Tibial nerve (tissue), 4 donors: ENCODE data around the gene NPS. TPM values are rescaled to one million over a fixed set of nuclear protein-coding genes. Genes with fewer than 3 reads are reported as not detected.

ENCODE experiments used
- DNase-seq, 2 donors: peaks; one replicate each; pipeline ENCODE4 v3.0.0-alpha.2; 2019; ENCODE audit warnings: low spot score in 2 of 2
- H3K27ac ChIP-seq, 4 donors: fragments of 200-600 bp; sonication (generic) in 3 of 4; one replicate each; pipeline ENCODE4 v1.5.1; 2017 to 2019; ENCODE audit warnings: mild to moderate bottlenecking in 1 of 4
- H3K27me3 ChIP-seq, 2 donors: fragments of 200-600 bp; sonication (generic) in 1 of 2; one replicate each; pipeline versions ENCODE4 v1.5.1 to v1.6.0; 2017 to 2019
- H3K36me3 ChIP-seq, 3 donors: fragments of 200-600 bp; sonication (generic); one replicate each; pipeline ENCODE4 v1.5.1; 2018 to 2019
- H3K4me1 ChIP-seq, 4 donors: fragments of 200-600 bp; sonication (generic) in 3 of 4; one replicate each; pipeline ENCODE4 v1.5.1; 2017 to 2019
- H3K4me3 ChIP-seq, 4 donors: fragments of 200-600 bp; sonication (generic) in 3 of 4; one replicate each; pipeline ENCODE4 v1.5.1; 2017 to 2019; ENCODE audit warnings: mild to moderate bottlenecking in 1 of 4, moderate library complexity in 1 of 4
- H3K9me3 ChIP-seq, 4 donors: fragments of 200-600 bp; sonication (generic) in 3 of 4; one replicate each; pipeline ENCODE4 v1.5.1; 2017 to 2019
- CTCF ChIP-seq, 5 experiments: fragments of 200-600 bp in 3 of 5; fragments of 450-650 bp in 2 of 5; sonication (generic) in 3 of 5; IDR thresholded peaks; one replicate each; pipeline ENCODE4 v1.5.1; 2016 to 2019; ENCODE audit warnings: antibody characterized with exemption in 5 of 5, mild to moderate bottlenecking in 3 of 5, moderate library complexity in 2 of 5
- EP300 ChIP-seq, 2 donors: sonication (generic); formaldehyde crosslinking; IDR thresholded peaks; one replicate each; pipeline ENCODE4 v1.6.1; 2017; ENCODE audit warnings: antibody characterized with exemption in 2 of 2, mild to moderate bottlenecking in 1 of 2
- POLR2A ChIP-seq, 2 donors: fragments of 450-650 bp; IDR thresholded peaks; one replicate each; pipeline ENCODE4 v1.6.1; 2017; ENCODE audit warnings: antibody characterized with exemption in 2 of 2, mild to moderate bottlenecking in 2 of 2, moderate library complexity in 2 of 2
- WGBS, 2 donors: methylation state at CpG; one replicate each; pipeline ENCODE4 v1.1.5; 2018; 5-methylcytosine and 5-hydroxymethylcytosine counted together
- total RNA-seq, 4 donors: library from RNA; depleted of rRNA; stranded (reverse); fragments of >200 nt; gene quantifications; one replicate each; pipeline ENCODE4 v1.1.0, GENCODE V29; 2016

NPS gene, protein sequence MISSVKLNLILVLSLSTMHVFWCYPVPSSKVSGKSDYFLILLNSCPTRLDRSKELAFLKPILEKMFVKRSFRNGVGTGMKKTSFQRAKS
- total RNA-seq: not detected

DNA sequence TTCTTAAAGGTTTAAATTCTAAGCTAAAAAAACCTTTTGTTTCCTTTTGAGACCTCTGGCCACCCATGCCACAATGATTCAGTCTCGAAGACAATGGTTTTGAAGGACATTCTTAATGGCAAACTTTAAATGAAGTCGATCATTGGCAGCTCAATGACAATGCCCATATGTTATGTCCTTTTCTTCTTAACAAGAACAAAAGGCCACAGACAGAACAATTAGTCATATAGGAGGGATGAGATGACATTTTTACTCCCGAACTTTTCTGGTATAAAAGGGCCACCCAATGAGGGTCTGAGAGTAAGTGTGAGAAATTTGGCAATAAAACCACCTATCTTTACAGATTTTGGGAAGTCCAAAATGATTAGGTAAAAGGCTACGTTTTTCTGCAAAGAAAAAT, at the start of gene NPS:
TSS of gene NPS (plus strand) at position 301 of the 400 bp plus-strand sequence. CDS start at position 361, 60 bp downstream.
- Histone ChIP-seq H3K4me1 (no peaks in the 10 kb centered on the region), H3K36me3 (no peaks in the 10 kb centered on the region), H3K4me3 (no peak within 1 kb of the TSS), H3K9me3 (peaks cover 0 to 25% (median 4%) of the 10 kb centered on the region in 4 donors), H3K27ac (no peak within 1 kb of the TSS), H3K27me3 (no peaks in the 10 kb centered on the region)
- TF ChIP-seq EP300 (IDR thresholded peaks at IDR 0.05) (no peak), POLR2A (IDR thresholded peaks at IDR 0.05) (no peak), CTCF (IDR thresholded peaks at IDR 0.05) (no peak)
- DNase-seq: no peak
- WGBS, 2 donors: 63 to 66% methylated on average over 4 of the region's 4 CpGs

DNA sequence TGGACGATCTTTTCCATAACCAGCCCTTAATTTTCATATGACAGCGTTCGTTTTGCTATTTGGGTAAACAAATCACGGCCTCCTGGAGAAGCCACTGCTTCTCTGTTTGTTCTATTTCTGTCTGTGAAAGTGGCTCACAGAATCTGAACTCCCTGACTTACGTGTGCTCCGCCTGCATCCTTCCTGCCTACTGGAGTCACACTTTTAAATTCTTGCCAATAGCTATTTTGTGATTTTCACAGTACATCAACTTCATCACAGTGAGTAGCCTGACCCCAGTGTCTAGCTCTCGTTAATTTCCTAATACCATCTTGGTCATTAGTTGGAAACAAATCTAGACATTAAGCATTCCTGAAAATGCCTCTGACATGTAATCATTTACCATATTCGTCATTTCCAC, 49.0 kb upstream of the NPS start:
- no peak for DNase-seq
- 72 to 78% methylated on average over 8 of the region's 8 CpGs for WGBS, 2 donors
- H3K4me1 ChIP-seq: no peaks in the 10 kb centered on the region
- no peaks in the 10 kb centered on the region for H3K27me3 ChIP-seq
- TF ChIP-seq CTCF (IDR thresholded peaks at IDR 0.05) (no peak), POLR2A (IDR thresholded peaks at IDR 0.05) (no peak), EP300 (IDR thresholded peaks at IDR 0.05) (no peak)
- H3K4me3 ChIP-seq: no peak overlapping the region
- no peak overlapping the region for H3K27ac ChIP-seq
- no peaks in the 10 kb centered on the region for H3K36me3 ChIP-seq
- no peaks in the 10 kb centered on the region for H3K9me3 ChIP-seq

GRCh38 chr10:127506094-127506493, 43.0 kb upstream of the NPS start:
- H3K27me3 ChIP-seq: no peaks in the 10 kb centered on the region
- TF ChIP-seq POLR2A (IDR thresholded peaks at IDR 0.05) (no peak), EP300 (IDR thresholded peaks at IDR 0.05) (no peak), CTCF (IDR thresholded peaks at IDR 0.05) (no peak)
- no peaks in the 10 kb centered on the region for H3K4me1 ChIP-seq
- no peak for DNase-seq
- H3K4me3 ChIP-seq: no peak overlapping the region
- no peak overlapping the region for H3K27ac ChIP-seq
- no peaks in the 10 kb centered on the region for H3K36me3 ChIP-seq
- 47 to 50% methylated on average over 9 of the region's 9 CpGs for WGBS, 2 donors
- H3K9me3 ChIP-seq: no peaks in the 10 kb centered on the region

DNA sequence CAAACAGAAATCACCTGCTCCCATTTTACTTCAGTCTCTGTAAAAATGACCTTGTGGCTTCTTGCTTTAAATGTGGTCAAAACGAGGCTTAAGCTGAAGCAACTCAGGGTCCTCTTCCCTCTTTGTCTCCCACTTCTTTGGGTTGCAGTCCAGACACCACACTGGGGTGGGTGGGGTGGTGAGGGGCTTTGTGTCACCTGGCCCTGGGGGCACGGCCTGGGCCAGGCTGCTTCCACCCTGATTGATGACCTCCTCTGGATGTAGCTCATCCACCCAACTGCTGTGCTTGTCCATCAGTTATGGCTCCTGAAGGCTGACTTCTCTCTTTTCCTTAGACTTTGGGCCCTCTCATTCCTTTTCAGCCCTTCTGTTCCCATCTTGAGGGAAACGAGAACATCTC, 26.8 kb upstream of the NPS start:
- Histone ChIP-seq H3K36me3 (no peaks in the 10 kb centered on the region), H3K27me3 (no peaks in the 10 kb centered on the region), H3K27ac (no peak overlapping the region), H3K4me1 (no peaks in the 10 kb centered on the region), H3K9me3 (no peaks in the 10 kb centered on the region), H3K4me3 (no peak overlapping the region)
- DNase-seq: no peak
- 82 to 87% methylated on average over 3 of the region's 3 CpGs for WGBS, 2 donors
- TF ChIP-seq EP300 (IDR thresholded peaks at IDR 0.05): no peak
- TF ChIP-seq POLR2A (IDR thresholded peaks at IDR 0.05): no peak
- TF ChIP-seq CTCF (IDR thresholded peaks at IDR 0.05): no peak

- Histone ChIP-seq H3K27me3 (no peaks in the 10 kb centered on the region), H3K36me3 (no peaks in the 10 kb centered on the region), H3K4me3 (no peak overlapping the region), H3K27ac (no peak overlapping the region), H3K9me3 (no peaks in the 10 kb centered on the region), H3K4me1 (no peaks in the 10 kb centered on the region)
- WGBS, 2 donors: 56 to 65% methylated on average over 6 of the region's 6 CpGs
- no peak for DNase-seq
- TF ChIP-seq CTCF (IDR thresholded peaks at IDR 0.05): no peak
- no peak for TF ChIP-seq POLR2A (IDR thresholded peaks at IDR 0.05)
- TF ChIP-seq EP300 (IDR thresholded peaks at IDR 0.05): no peak
Observed at GRCh38 chr10:127523476-127523875, 25.6 kb upstream of the NPS start.
